Nephron (organoid): ENCODE results near the gene CEPT1.

Experiments
- H3K27ac Mint-ChIP-seq, 3 experiments: 2 replicates each; pipeline ENCODE4 v1.8.0; 2020; ENCODE audit warnings: mixed read lengths in 3 of 3, mild to moderate bottlenecking in 2 of 3, moderate library complexity in 1 of 3
- H3K27me3 Mint-ChIP-seq: 2 replicates; pipeline ENCODE4 v1.8.0; 2021; ENCODE audit warnings: low read depth, mild to moderate bottlenecking, moderate library complexity, mixed read lengths
- H3K36me3 Mint-ChIP-seq: 2 replicates; pipeline ENCODE4 v1.8.0; 2020; ENCODE audit warnings: low read depth, mixed read lengths
- H3K4me1 Mint-ChIP-seq: 2 replicates; pipeline ENCODE4 v1.8.0; 2020; ENCODE audit warnings: mixed read lengths
- H3K4me3 Mint-ChIP-seq, 3 experiments: 2 replicates each; pipeline ENCODE4 v1.8.0; 2020; ENCODE audit warnings: mild to moderate bottlenecking in 3 of 3, mixed read lengths in 3 of 3, moderate library complexity in 2 of 3
- H3K9me3 Mint-ChIP-seq: 2 replicates; pipeline ENCODE4 v1.8.0; 2020; ENCODE audit warnings: mixed read lengths
- TF ChIP-seq, protein P1 (sequence below), 3 experiments: fragments of 200-600 bp; sonication (generic); IDR thresholded peaks; one replicate each; pipeline ENCODE4 v1.5.0; 2021; ENCODE audit warnings: antibody characterized with exemption in 3 of 3; ENCODE audit not compliant: unreplicated experiment in 3 of 3

The CEPT1 gene

DNA sequence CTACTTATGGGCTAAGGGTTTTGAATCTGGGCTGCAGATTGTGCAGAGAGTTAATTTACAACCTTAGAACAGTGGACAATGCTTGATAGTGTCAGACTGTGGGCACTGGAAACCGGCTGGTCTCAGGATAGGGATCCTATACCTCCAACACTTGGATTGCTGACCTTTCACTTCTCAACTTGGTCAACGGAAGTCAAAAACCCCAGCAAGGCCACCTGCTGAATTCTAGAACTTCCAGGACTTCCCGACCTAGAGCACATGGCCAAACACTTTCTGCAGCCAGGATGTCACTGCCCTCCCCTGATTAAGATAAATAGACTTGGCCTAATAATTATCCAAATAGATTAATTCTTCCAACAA lies 60.8 kb downstream of the CEPT1 start:
- H3K27ac Mint-ChIP-seq = no peak overlapping the region
- H3K9me3 Mint-ChIP-seq = no peaks in the 10 kb centered on the region
- TF ChIP-seq, protein P1, sequence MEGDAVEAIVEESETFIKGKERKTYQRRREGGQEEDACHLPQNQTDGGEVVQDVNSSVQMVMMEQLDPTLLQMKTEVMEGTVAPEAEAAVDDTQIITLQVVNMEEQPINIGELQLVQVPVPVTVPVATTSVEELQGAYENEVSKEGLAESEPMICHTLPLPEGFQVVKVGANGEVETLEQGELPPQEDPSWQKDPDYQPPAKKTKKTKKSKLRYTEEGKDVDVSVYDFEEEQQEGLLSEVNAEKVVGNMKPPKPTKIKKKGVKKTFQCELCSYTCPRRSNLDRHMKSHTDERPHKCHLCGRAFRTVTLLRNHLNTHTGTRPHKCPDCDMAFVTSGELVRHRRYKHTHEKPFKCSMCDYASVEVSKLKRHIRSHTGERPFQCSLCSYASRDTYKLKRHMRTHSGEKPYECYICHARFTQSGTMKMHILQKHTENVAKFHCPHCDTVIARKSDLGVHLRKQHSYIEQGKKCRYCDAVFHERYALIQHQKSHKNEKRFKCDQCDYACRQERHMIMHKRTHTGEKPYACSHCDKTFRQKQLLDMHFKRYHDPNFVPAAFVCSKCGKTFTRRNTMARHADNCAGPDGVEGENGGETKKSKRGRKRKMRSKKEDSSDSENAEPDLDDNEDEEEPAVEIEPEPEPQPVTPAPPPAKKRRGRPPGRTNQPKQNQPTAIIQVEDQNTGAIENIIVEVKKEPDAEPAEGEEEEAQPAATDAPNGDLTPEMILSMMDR (IDR thresholded peaks at IDR 0.05; ENCODE audit: unreplicated experiment in 3 of 3) = no peak
- no peak overlapping the region for H3K4me3 Mint-ChIP-seq
- H3K36me3 Mint-ChIP-seq = no peaks in the 10 kb centered on the region
- no peaks in the 10 kb centered on the region for H3K4me1 Mint-ChIP-seq
- peaks cover 34% of the 10 kb centered on the region for H3K27me3 Mint-ChIP-seq

DNA sequence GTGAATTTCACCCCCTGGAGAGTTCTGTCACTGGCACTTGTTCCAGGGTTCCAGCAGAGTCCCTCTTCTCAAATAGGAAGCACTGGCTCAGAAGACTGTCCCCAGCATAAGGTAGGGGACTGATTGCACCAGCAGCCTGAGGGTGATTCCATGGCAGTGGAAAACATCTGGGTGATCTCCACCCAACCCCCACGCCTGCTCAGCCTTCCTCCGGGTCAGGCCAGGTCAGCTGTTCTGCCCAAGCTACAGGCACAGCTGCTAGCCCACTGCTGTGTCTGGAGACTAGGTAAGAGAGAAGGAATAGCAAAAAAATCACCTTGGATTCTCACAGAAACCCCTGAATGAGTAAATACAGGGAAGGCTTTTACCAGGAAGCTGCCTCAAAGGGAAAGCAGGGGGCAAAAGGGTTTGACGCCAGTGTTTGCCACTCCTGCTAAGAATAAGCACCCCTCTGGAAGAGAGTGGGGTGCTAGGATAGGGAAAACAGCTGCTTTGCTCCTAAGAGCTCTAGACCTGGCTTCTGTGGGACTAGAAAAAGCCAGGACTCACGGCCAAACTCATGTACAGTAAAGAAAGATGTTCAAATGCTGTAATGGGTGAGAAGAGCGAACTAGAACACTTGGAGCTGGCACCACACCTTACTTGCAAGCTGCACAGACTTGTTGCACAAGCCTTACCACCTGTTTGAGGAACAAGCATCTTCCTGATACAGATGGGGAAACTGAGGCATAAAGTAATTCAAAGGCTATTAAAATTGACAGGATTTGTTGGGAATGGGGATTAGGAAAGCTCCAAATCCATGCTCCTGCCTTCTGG lies 61.5 kb downstream of the CEPT1 start:
- Mint-ChIP-seq H3K27me3 (peaks cover 41% of the 10 kb centered on the region), H3K27ac (no peak overlapping the region), H3K4me3 (no peak overlapping the region), H3K4me1 (no peaks in the 10 kb centered on the region), H3K36me3 (no peaks in the 10 kb centered on the region), H3K9me3 (no peaks in the 10 kb centered on the region)
- TF ChIP-seq, protein P1 (IDR thresholded peaks at IDR 0.05; ENCODE audit: unreplicated experiment in 3 of 3) = no peak

DNA sequence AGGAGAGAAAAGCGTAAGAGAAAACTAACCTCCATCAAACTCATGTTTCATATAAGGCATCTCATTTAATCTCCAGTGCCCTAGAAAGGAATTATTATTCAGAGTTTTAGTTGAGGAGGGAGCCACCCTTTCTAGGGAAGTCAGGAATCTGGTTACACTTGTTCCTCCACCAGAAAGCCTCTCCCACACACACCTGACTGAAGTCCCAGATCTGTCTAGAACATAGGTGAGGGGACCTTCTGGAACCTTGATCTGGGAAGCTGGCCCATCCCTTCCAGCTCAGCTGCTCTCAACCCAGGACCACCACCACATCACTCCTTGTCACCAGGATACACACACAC lies 62.3 kb downstream of the CEPT1 start:
- no peaks in the 10 kb centered on the region for H3K36me3 Mint-ChIP-seq
- H3K4me3 Mint-ChIP-seq = peak overlapping the region in 2 of 3 experiments; percentile 6 to 9
- no peaks in the 10 kb centered on the region for H3K9me3 Mint-ChIP-seq
- H3K27me3 Mint-ChIP-seq = peaks cover 46% of the 10 kb centered on the region
- TF ChIP-seq, protein P1 (IDR thresholded peaks at IDR 0.05; ENCODE audit: unreplicated experiment in 3 of 3) = no peak
- no peaks in the 10 kb centered on the region for H3K4me1 Mint-ChIP-seq
- no peak overlapping the region for H3K27ac Mint-ChIP-seq

DNA sequence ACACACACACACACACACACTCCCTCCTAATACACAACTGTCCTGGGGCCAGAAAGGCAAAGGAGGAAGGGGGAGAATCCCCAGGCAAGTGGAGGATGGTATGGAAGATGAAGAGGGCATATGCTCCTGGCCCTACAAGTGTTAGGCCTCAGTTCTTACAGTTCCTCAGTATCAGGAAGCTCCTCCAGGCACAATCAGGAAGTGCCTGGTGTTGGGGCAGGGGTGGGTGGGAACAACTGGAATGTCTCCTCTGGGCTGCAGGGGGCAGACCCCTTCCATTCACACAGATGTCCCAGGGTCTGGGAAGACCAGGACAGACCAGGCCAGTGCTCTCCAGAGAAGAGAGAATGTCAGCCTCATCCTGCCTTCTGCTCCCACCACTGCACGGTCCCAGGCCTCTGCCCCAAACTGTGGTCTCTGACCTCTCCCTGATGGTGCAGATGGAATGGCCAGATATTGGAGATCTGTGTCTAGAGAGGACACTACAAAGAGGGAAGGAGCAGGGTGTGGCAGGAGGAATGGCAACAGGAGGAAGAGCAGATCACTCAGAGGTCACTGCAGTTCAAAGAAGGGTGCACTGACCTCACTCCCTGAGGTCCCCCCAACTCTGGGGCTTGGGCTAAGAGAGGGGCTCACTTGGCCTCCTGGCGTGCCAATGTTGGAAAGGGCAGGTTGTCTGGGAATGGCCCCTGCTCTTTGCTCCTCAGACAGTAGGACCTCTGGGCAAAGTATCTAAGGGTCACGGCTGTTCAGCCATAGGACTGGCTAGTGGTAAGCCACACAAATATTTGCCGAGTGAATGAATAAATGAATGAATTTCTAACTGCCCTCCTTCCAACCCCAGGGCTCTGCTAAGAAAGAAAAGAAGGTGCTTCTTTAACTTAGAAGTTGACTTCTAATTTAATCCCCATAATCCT lies 62.9 kb downstream of the CEPT1 start:
- TF ChIP-seq, protein P1 (IDR thresholded peaks at IDR 0.05; ENCODE audit: unreplicated experiment in 3 of 3) = no peak
- Mint-ChIP-seq H3K27ac (no peak overlapping the region), H3K4me1 (no peaks in the 10 kb centered on the region), H3K9me3 (no peaks in the 10 kb centered on the region), H3K27me3 (peaks cover 51% of the 10 kb centered on the region), H3K4me3 (peak overlapping the region; percentile 21 to 40 (median 29)), H3K36me3 (no peaks in the 10 kb centered on the region)

DNA sequence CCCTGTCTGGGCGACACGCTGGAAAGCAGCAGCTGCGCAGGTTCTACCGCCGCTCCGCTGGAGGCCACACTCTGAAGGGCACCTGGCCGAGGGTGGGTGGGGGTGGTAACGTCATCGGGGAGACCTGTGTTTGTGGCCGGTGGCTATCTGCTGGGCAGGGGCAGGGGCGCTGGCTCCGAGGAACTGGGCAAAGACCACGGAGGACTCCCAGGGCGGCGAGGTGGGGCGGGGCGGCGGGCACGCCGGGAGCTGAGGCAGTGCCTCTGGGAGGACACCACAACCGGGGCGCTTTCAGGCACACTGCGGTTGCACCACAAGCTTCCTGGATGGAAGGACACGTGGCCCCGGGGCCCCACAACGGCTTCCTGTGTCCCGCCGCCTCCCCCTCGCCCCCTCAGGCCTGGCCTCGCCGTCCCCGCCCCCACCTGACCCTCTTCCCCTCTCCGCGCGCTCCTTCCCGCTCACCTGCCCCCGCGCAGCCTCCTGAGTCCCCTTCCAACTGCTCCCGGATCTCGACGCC lies 63.7 kb downstream of the CEPT1 start:
- TF ChIP-seq, protein P1 (IDR thresholded peaks at IDR 0.05; ENCODE audit: unreplicated experiment in 3 of 3) = no peak
- no peaks in the 10 kb centered on the region for H3K4me1 Mint-ChIP-seq
- H3K36me3 Mint-ChIP-seq = no peaks in the 10 kb centered on the region
- H3K4me3 Mint-ChIP-seq = peak overlapping the region in 1 of 3 experiments; percentile 40
- no peaks in the 10 kb centered on the region for H3K9me3 Mint-ChIP-seq
- H3K27ac Mint-ChIP-seq = no peak overlapping the region
- peaks cover 55% of the 10 kb centered on the region for H3K27me3 Mint-ChIP-seq
